HG03442 (cell line): ENCODE measurements around the gene CCDC78.

Experiments used
- ATAC-seq: cut with Tn5 transposase; IDR thresholded peaks from one replicate; pipeline ENCODE4 v1.9.1; 2021; ENCODE audit warnings: mild to moderate bottlenecking, moderate library complexity; ENCODE audit not compliant: unreplicated experiment

Gene CCDC78

DNA sequence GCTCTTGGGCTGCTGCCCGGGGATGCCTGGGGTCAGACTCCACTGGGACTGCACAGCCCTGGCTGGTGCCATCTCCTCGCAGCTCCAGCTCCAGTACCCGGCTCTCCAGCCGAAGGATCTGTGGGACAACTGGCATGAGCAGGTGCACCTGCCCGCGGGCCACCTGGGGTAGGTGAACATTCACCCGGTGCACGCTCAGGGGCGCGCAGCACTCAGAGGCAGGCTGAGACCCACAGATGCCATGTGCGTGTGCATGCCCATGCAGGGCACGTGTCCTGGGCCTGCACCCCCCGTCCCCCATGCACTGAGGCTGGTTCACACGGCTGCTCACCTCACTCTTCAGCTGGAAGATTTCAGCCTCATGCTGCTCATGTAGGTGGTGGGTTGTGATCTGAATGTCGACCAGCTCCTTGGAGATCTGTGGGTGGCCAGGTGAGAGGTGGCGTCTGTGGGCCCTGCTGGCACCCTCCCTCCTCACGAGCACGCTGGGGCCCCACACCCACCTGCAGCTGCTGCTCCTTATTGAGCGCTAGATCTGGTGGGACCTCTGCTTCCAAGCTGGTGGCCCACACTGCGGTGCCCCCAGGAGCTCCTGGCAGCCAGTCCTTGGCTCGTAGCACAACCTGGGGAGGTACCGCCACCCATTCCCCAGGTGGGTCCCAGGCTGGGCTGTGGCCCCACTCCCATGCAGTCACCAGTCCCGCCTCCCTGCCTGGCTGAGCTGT lies 618 bp downstream of the CCDC78 start:
- ATAC-seq = no peak

DNA sequence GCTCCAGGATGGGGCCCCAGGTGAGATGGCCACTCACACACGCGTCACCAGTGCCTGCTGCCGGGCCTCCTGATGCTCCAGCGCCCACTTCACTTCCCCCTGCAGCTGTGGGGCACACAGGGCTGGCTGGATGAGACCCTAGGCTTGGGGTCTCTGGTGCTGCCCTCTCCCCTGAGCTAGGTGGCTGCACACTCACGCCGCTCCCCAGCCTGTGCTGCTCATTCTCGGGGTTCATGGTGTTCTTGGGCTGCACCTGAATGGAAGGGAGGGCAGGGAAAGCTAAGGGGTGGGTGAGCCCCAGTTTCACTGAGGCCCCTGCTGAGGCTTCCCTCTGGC lies 1.2 kb downstream of the CCDC78 start:
- no peak for ATAC-seq

DNA sequence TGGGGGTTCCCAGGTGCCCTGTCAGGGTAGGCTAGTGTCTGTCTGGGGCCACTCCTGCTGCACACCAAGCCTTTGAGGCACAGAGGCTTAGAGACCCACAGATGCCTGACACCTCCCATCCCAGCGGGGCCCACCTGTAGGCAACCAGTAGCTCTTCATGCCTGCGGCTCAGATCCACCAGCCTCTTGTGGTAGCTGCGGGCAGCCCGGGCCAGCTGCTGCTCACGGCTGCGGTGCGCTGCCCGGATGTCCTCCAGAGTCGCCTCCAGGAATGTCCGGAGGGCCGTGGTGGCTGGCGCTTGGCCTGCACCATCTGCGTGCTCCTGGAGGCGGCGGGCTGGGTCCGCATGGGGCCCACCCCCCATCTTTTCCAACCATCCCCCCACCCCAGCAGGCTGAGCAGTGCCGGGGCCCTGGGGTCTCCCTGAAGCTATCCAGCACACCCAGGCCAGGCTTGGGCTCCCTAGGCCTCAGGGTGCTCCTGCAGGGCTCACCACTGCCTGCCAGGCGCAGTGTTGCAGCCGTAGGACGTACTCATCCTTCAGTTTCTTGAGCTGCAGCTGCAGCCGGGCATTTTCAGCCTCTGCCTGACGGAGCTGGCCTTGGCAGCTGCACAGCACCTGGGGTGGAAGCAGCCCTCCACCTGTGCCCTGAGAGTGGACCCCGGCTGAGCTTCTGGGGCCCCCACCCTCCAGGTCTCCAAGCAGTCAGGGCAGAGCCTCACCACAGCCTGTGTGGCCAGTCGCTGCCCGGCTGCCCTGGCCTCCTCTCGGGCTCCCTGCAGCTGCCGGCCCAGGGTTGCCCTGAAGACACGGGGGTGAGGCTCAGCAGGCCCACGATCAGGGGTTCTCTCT lies 1.8 kb downstream of the CCDC78 start:
- ATAC-seq = no peak

DNA sequence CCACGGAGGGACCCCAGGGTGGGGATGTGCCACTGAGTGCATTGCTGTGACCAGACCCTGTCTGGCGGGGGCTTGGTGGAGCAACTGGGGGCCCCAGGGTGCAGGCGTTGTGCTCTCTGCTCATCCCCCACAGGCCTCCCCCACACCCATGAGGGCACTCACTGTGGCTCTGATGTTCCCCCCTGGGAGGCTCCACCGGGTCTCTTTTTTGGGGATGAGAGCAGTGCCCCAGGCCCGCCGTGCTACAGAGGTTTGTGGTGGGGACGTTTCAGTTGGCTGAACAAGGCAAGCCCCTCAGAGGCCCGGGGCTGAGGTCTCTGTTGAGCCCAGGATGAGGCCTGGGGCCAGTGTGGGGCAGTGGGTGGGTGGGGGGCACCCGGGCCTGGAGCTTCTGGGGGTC lies 2.5 kb downstream of the CCDC78 start:
- ATAC-seq = no peak

DNA sequence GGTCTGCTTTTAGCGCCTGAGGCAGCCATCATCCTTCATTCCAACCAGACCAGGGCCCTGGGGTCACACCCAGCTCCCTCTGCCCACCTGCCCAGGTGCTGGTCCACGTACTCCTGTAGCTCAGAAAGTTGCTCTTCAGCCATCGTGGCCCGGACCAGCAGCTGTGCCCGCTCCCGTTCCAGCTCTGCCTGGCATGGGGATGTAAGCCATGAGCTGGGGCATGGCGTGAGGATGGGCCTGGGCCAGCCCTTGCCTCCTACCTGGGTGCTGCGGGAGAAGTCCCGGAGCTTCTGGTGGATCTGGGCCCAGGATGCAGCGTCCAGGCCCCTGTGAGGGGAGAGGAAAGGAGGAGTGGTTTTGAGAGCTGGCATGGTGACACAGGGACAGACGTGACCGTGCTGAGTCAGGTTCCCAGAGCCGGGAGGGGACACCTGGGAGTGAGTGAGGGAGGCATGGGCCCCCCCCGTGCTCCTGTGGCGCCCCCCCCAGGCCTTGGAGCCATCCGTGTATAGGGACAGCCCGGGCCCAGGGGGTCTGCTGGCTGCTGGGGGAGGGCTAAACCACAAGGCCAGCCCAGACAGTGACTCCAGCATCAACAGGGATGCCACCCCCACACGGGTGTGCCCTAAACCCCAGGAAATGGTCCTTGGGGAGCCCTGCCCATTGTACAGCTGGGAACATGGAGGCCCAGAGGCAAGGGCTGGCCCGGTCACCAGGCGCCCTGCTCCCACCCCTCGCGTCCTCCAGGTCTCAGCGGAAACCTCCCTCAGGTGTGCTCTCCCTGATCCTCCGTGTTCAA lies 3.2 kb downstream of the CCDC78 start:
- no peak for ATAC-seq

DNA sequence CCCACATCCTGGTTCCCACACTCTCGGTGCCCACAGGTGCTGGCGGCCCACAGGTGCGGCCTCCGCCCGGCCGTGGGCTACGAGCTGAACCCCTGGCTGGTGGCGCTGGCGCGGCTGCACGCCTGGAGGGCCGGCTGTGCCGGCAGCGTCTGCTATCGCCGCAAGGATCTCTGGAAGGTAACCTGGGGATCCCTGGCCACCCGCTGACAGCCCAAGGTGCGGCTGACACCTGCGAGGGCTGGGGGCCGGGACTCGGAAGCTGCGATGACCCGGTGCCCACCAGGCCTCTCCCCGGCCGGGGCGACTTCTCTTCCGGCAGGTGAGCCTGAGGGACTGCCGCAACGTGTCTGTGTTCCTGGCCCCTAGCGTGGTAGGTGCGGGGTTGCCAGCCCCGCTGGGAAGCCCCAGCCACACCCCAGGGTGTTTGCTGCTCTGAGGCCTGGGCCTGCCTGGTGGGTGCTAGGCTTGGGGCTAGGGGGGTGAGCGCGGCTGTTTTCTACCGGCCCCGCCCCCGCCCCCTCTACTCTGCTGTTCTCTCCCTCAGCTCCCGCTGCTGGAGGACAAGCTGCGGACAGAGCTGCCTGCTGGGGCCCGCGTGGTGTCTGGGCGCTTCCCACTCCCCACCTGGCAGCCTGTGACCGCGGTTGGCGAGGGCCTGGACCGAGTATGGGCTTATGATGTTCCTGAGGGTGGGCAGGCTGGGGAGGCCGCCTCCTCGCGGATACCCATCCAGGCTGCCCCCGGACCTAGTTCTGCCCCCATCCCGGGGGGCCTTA lies 4.3 kb downstream of the CCDC78 start:
- ATAC-seq = no peak

DNA sequence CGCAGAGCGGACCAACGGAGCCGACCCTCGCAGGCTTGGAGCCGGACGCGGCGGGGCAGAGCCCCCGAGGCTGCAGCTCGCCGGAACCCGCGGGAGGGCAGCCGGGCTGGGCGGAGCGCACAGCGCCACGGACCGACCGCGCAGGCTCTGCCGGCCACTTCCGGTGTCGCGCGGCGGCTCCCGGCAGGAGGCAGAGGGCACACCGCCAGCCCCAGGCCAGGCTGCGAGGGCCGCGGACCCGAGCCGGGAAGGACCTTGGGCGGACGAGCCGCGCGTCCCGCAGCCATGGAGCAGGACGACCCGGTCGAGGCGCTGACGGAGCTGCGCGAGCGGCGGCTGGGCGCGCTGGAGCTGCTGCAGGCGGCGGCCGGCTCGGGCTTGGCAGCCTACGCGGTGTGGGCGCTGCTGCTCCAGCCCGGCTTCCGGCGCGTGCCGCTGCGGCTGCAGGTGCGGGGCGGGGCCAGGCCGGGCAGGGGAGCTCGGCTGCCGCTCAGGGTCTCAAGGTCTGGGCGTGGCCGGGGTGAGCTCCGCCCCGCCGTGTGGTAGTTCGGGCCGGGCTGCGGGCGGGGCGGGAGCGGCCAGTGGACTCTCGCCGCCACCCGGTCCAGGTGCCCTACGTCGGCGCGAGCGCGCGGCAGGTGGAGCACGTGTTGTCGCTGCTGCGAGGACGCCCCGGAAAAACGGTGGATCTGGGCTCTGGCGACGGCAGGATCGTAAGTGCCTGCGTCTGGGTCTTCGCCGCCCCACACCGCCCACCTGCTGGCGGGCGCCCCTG lies 5.1 kb downstream of the CCDC78 start, which contains the start of gene ANTKMT:
ANTKMT (plus strand) TSS at position 157 of the 775 bp plus-strand sequence; CDS start at position 286, 129 bp downstream.
- ATAC-seq = peak; percentile 62

DNA sequence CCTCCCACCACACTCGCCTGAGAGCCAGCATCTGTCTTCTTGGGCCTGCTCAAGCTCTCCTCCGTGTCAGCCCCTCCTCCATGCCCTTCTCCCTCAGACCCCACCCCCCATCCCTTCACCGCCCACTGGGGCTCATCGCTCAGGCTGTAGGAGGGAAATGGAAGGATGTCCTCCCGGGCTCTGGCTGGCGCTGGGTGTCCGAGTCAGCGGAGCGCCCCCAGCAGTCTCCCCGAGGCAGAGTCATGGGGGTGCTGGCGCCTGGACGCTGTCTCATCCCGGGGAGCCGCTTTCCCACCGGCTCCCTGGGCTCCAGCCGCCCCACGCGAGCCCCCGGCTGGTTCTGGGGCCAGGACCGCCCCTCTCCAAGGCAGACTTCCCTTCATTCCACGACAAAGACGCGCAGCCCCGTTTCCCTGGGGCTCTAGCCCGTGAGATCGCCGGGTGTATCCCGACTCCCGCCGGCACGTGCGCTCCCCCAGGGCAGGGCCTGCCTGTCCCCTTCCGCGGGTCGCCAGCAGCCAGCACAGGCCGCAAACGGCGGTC lies 5.7 kb downstream of the CCDC78 start:
- peak; percentile 18 for ATAC-seq

DNA sequence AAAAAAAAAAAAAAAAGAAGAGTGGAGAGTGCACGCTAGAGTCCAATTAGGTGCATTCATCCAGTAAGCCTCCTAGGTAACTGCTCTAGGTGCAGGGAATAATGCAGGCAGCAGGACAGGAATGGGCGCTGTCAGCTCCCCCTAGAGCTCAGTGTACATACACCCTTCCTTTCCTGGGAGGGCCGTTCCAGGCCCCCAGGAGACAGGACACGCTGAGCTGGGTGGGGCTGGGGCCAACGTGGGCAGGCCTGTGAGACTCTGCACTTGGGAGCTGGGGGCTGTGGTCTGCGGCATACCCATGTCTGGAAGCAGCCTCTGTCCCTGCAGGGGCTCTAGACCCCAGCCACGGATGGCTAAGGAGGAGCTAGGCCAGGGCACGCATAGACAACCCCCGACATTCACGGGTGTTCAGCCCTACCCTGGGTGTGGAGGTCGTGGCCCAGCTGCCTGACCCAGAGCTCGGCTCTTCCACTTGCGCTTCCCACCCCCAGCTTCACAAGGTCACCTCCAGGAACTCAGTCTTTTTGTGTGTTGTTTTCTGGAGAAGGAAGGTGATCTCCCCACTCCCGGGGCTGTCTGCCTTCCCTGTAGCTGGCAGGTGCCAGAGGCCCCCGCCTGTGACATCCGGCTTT lies 6.3 kb downstream of the CCDC78 start:
- no peak for ATAC-seq

DNA sequence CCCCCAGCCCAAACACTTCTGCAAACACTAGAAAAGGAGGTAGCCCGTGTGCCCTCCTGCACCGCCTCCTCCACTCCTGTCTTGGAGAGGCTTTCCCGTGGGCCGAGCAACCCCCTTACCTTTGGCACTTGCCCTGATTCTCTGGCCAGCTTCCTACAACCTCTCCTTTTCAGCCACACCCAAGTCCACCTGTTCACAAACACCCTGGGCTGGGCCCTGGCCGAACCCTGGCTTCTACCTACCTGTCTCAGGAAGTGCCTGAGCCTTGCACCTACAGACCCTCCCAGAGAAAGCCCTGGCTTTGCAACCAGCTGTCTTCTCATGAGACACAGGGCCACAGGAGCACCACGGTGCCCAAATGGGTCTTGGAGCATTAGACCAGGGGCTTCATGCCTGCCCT lies 7.3 kb downstream of the CCDC78 start:
- no peak for ATAC-seq

DNA sequence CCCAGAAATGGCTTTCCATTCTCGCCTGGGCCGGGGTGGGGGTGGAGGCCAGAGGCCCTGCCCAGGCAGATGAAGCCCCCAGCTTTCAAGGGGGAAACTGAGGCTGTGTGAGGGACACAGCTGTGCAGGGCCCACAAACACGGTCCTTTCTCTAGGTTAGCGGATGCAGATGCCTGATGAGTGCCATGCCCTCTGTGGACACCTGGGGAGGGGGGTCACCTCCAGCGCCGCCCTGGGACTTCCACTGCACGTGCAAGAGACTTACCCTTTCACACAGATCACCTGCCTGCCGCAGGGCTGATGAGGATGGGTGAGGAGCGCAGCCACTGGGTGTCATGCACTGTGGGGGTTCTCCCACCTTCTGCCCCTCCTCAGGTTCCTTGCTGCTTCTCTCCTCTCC lies 7.9 kb downstream of the CCDC78 start:
- no peak for ATAC-seq

DNA sequence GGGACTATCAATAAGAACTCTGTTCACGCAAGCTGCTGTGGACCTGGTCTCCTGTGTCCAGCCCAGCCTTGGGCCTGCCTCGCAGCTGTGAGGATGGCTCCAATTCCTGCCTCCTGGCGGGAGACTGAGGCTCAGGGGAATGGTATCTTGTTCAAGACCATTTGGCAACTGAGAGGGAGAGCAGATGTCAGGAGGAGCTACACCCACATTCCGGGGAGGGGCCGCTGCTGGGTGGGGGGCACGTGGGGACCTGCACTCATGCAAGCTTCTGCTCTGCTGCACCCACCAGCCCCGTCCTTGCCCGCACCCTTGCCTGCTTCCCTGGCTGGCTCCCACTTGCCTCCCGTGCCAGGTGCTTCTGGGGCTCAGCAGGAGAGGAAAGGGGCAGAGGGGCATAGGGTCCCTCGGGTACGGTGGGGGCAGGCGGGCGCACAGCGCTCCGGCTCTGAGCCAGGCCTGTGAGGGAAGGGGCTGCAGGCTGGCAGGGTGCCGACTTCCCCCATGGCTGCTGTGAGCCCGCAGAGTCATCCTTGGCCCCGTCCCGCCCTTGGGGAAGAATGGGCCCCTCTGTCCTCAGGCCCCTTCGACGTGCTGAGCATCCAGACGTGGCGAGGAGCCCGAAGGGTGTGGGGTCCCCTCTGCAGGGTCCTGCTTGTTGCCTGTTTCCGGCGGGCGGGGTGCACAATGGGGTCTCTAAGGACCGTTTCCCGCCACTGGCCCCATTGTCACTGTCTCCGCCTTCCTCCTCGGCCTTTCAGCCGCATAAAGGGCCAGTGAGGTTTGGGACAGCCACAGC lies 8.6 kb downstream of the CCDC78 start:
- no peak for ATAC-seq

DNA sequence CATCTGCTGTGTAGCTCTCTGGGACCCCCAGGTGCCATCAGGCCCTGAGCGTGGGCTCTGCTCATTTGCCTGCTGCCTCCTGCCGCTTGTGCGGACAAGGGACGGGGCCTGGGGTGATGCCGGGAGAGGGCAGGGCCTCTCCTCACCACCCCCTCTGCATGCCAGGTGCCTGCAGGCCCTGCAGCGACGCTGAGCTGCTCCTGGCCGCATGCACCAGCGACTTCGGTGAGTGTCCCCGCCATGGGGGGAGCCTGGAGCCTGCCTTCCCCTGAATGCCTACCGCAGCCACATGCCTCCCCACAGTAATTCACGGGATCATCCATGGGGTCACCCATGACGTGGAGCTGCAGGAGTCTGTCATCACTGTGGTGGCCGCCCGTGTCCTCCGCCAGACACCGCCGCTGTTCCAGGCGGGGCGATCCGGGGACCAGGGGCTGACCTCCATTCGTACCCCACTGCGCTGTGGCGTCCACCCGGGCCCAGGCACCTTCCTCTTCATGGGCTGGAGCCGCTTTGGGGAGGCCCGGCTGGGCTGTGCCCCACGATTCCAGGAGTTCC lies 9.4 kb downstream of the CCDC78 start:
- no peak for ATAC-seq

DNA sequence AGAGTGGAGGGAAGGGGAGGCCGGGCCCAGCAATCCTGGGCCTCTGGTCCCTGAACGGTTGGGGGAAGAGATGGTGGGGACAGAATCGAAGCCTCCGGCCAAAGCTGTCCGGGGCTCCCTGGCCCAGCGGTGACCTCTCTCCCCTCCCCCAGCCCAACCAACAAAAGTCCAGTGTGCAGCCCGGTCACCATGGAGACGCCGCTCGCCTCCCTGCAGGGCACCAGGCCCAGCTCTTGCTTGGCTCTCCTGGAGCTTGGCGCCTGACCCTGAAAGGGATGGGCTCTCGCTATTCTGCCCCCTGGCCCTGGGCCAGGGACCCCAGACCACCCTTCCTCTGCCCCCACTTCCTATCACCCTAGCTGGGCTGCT lies 10.1 kb downstream of the CCDC78 start:
- ATAC-seq = no peak

DNA sequence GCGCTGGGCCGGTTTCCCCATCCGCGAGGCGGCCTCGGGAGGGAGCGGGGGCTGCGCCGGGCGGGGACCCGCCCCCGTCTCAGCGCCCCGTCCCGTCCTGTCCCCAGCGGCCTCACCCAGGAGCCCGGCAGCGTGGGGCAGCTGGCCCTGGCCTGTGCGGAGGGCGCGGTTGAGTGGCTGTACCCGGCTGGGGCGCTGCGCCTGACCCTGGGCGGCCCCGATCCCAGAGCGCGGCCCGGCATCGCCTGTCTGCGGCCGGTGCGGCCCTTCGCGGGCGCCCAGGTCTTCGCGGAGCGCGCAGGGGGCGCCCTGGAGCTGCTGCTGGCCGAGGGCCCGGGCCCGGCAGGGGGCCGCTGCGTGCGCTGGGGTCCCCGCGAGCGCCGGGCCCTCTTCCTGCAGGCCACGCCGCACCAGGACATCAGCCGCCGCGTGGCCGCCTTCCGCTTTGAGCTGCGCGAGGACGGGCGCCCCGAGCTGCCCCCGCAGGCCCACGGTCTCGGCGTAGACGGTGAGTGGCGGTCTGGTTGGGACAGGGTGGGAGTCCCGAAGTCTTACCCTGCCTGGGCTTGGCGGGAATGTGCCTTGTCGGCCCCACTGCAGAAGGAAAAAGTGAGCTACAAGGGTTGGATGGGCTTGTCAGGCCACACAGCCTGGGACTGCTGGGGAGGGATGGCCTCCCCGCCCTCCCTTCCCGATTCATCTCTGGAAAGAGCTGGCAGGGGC lies 10.6 kb downstream of the CCDC78 start:
- ATAC-seq = peak; percentile 23

DNA sequence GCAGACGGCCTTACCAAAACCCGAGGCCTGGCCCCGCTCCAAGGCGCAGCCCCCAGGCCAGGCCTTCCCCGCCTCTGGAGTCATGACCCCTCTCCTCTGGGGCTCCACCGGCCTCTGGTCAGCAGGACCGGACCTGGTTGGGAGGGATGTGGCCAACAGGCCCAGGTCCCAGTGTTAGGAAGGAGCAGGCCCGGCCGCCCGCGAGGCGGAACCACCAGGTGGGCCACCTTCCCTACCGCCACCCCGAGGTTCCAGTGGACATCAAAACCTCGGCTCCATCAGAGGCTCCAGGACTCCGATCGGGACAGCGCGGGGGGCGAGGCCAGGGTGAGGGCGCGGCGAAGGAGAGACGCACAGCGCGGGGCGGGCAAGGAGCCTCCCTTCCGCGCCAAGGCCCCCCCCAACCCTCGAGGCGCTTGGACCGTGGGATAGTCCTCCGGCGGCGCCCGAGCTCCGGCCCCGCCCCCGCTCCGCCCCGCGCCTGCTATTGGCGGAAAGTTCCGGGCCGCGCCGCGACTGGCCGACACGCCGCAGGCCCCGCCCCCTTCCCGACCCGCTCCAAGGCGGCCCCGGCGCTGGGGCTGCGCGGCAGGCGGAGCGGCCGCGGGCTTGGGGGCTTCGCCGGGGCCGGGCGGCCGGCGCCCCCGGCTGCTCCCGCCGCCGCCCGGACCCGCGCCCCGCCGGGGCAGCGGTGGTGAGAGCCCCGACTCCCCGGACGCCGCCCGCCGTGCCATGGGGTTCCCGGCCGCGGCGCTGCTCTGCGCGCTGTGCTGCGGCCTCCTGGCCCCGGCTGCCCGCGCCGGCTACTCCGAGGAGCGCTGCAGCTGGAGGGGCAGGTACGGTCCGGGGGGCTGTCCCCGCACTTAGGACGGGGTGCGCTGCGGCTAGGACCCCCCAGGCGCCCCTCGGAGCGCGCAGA lies 11.4 kb downstream of the CCDC78 start, which contains the start of gene METRN:
METRN (plus strand) TSS at position 561 of the 919 bp plus-strand sequence; CDS start at position 733, 172 bp downstream.
- ATAC-seq = peak; percentile 61
